Astrocyte (in vitro differentiated cells and primary cell): ENCODE measurements around the gene UGT1A1.
"Not testable (repeated sequence)": the region's sequence is repeated elsewhere in the genome, so short reads cannot be mapped to it uniquely, and the experiment has no call there.

Experiments
- EZH2 ChIP-seq: IDR thresholded peaks from 2 replicates; pipeline ENCODE4 v1.6.1; 2012; ENCODE audit warnings: mild to moderate bottlenecking, low read length, inconsistent platforms; ENCODE audit not compliant: insufficient read depth
- TF ChIP-seq, protein P1 (sequence below): IDR thresholded peaks from 2 replicates; pipeline ENCODE4 v1.5.1; 2011; ENCODE audit warnings: low read depth, mild to moderate bottlenecking, inconsistent platforms, low read length, moderate library complexity; ENCODE audit not compliant: insufficient read depth

DNA sequence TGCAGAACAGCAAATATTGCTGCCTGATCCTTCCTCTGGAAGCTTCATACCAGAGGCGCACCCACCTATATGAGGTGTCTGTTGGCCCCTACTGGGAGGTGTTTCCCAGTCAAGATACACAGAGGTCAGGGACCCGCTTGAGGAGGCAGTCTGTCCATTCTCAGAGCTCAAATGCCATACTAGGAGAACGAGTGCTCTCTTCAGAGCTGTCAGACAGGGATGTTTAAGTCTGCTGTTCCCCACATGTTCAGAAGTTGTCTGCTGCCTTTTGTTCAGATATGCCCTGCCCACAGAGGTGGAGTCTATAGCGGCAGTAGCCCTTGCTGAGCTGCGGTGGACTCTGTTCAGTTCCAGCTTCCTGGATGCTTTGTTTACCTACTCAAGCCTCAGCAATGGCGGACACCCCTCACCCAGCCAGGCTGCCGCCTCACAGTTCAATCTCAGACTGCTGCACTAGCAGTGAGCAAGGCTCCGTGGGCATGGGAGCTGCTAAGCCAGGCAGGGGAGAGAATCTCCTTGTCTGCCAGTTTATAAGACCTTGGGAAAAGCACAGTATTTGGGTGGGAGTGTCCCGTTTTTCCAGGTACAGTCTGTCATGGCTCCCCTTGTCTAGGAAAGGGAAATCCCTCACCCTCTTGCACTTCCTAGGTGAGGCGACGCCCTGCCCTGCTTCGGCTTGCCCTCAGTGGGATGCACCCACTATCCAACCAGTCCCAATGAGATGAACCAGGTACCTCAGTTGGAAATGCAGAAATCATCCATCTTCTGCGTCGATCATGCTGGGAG, 23.0 kb upstream of the UGT1A1 start:
- TF ChIP-seq, protein P1, sequence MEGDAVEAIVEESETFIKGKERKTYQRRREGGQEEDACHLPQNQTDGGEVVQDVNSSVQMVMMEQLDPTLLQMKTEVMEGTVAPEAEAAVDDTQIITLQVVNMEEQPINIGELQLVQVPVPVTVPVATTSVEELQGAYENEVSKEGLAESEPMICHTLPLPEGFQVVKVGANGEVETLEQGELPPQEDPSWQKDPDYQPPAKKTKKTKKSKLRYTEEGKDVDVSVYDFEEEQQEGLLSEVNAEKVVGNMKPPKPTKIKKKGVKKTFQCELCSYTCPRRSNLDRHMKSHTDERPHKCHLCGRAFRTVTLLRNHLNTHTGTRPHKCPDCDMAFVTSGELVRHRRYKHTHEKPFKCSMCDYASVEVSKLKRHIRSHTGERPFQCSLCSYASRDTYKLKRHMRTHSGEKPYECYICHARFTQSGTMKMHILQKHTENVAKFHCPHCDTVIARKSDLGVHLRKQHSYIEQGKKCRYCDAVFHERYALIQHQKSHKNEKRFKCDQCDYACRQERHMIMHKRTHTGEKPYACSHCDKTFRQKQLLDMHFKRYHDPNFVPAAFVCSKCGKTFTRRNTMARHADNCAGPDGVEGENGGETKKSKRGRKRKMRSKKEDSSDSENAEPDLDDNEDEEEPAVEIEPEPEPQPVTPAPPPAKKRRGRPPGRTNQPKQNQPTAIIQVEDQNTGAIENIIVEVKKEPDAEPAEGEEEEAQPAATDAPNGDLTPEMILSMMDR: not testable (repeated sequence)
- TF ChIP-seq EZH2: not testable (repeated sequence)
